ENCODE data around the gene GNB1L. TPM values are rescaled to one million over a fixed set of nuclear protein-coding genes. Genes with fewer than 3 reads are reported as not detected.

The GNB1L gene
- total RNA-seq, 1 experiment from 2014 or later: 18.0 TPM

DNA sequence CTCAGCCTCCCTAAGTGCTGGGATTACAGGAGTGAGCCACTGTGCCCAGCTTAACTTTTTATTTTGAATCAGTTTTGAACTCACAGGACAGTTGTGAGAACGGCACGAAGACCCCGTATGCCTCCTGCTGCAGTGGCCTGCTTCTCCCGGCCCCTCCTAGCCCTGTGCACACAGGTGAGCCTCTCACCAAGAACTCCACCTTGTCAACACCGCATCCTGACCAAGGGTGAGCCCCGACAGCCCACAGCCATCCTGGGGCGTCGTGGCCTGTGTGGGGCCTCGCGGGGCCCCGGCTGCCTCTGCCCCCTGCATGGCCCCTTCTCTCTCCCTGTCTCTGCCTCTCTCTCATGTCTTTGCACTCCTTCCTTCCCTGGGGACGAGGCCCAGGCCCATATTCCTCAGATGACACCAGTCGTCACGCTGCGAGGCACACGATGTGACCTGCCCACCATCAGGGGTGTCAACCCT is 38.8 kb downstream of the GNB1L start (continued):
- TF ChIP-seq, protein P1, sequence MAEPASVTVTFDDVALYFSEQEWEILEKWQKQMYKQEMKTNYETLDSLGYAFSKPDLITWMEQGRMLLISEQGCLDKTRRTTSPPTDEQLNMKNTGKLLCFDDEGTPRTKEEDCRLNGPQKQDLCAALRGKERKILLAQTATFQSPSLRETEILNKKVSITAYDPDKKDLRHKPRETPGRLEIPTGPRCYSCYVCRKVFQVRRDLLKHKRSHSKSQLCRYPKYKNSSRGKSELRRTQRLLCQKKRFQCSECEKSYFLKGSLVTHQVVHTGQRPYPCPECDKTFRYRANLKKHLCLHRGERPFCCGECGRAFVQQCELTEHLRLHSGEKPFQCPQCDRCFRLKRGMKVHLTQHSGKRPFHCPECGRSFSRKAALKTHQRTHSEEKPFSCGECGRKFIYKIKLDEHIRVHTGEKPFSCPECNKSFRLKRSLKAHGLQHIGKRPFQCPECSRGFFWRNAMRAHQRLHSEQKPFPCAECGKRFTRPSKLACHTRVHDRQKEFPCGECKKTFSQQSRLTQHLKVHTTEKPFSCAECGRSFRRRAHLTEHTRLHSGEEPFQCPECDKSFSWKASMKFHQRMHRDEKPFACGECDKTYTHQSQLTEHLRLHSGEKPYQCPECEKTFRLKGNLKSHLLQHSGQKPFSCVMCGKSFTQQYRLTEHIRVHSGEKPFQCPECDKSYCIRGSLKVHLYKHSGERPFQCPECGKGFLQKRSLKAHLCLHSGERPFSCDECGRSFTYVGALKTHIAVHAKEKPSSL (CRISPR knock-in tag; conservative IDR thresholded peaks at IDR 0.05): no peak
- TF ChIP-seq SOX15 (CRISPR knock-in tag; IDR thresholded peaks at IDR 0.05): no peak
- no peak for TF ChIP-seq TP53 (CRISPR knock-in tag; IDR thresholded peaks at IDR 0.05)
- TF ChIP-seq PRRX2 (CRISPR knock-in tag; IDR thresholded peaks at IDR 0.05): no peak
- TF ChIP-seq ZNF317 (CRISPR knock-in tag; IDR thresholded peaks at IDR 0.05; ENCODE audit: borderline replicate concordance, low read depth): no peak
- TF ChIP-seq, protein P2, sequence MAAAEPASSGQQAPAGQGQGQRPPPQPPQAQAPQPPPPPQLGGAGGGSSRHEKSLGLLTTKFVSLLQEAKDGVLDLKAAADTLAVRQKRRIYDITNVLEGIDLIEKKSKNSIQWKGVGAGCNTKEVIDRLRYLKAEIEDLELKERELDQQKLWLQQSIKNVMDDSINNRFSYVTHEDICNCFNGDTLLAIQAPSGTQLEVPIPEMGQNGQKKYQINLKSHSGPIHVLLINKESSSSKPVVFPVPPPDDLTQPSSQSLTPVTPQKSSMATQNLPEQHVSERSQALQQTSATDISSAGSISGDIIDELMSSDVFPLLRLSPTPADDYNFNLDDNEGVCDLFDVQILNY (CRISPR knock-in tag; IDR thresholded peaks at IDR 0.05): no peak

DNA sequence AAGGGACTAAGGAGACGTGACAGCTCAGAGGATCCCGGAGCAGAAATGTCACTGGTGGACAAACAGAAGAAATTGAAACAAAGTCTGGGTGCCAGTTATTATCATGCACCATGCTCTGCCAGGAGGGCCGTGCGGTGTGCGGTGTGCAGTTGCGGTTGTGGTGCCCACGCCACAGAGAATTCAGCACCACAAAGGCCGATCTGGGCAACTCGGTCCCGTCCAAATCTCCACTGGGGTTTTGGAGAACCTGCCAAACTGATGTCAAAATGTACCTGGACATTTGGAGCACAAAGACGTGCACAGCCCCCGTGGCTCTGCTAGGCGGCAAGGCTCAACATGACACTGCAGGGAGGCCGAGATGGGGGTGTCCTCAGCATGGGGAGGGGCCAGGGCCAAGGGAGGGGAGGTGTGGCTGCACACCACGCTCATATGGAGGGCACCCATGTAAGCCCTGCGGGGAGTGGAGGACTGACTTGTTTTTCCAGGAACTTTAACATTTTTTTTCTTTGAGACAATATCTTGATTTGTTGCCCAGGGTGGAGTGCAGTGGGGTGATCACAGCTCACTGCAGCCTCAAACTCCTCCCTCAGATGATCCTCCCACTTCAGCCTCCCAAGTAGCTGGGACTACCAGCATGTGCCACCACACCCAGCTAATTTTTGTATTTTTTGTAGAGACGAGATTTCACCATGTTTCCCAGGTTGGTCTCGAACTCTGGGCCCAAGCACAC is 39.4 kb downstream of the GNB1L start:
- H3K27ac Mint-ChIP-seq: no peak overlapping the region
- CTCF ChIA-PET: interaction anchor here (1.5 to 1.6 kb wide), 2 partner anchors 14 to 16 kb away, joined by 3 to 6 read pairs; no protein-coding TSS in a partner anchor

DNA sequence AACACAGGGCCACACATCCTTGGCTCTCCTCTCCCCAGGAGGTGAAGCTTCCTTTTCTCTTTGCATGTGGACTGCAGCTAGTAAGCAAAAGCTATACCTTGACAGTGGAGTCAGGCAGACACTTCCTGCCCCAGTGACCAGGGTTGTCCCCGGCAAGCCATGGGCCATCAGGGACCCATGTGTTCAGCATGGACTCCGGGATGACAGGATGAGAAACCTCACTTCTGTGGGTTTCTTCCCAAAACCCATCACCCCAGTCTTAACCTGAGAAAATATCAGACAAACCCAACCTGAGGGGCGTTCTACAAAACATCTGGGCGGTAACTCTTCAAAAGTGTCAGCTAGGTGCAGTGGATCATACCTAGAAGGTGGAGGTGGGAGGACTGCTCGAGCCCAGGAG is 40.2 kb downstream of the GNB1L start:
- Mint-ChIP-seq H3K27me3 (ENCODE audit: low read depth) (no peaks in the 10 kb centered on the region; the same call in 1 of the 2 replicates), H3K27ac (peak overlapping the region; percentile 61), H3K4me3 (no peak overlapping the region), H3K9me3 (no peaks in the 10 kb centered on the region), H3K4me1 (no peaks in the 10 kb centered on the region), H3K36me3 (no peaks in the 10 kb centered on the region)
- ATAC-seq (no peak), DNase-seq (ENCODE audit: low spot score) (no peak)
- CTCF ChIA-PET: interaction anchor here (1.2 to 1.6 kb wide), 3 partner anchors 12 to 16 kb away, joined by 3 to 6 read pairs (median 3); no protein-coding TSS in a partner anchor
- POLR2A ChIA-PET: interaction anchor here (0.7 kb wide), 1 partner anchor 84 kb away, joined by 3 read pairs; no protein-coding TSS in a partner anchor
- TF ChIP-seq ZNF671 (CRISPR knock-in tag; IDR thresholded peaks at IDR 0.05) (no peak), TEAD1 (CRISPR knock-in tag; IDR thresholded peaks at IDR 0.05) (no peak), ATF1 (CRISPR knock-in tag; IDR thresholded peaks at IDR 0.05) (no peak)
- TF ChIP-seq, protein P3, sequence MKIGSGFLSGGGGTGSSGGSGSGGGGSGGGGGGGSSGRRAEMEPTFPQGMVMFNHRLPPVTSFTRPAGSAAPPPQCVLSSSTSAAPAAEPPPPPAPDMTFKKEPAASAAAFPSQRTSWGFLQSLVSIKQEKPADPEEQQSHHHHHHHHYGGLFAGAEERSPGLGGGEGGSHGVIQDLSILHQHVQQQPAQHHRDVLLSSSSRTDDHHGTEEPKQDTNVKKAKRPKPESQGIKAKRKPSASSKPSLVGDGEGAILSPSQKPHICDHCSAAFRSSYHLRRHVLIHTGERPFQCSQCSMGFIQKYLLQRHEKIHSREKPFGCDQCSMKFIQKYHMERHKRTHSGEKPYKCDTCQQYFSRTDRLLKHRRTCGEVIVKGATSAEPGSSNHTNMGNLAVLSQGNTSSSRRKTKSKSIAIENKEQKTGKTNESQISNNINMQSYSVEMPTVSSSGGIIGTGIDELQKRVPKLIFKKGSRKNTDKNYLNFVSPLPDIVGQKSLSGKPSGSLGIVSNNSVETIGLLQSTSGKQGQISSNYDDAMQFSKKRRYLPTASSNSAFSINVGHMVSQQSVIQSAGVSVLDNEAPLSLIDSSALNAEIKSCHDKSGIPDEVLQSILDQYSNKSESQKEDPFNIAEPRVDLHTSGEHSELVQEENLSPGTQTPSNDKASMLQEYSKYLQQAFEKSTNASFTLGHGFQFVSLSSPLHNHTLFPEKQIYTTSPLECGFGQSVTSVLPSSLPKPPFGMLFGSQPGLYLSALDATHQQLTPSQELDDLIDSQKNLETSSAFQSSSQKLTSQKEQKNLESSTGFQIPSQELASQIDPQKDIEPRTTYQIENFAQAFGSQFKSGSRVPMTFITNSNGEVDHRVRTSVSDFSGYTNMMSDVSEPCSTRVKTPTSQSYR (CRISPR knock-in tag; IDR thresholded peaks at IDR 0.05): no peak
- TF ChIP-seq, protein P4, sequence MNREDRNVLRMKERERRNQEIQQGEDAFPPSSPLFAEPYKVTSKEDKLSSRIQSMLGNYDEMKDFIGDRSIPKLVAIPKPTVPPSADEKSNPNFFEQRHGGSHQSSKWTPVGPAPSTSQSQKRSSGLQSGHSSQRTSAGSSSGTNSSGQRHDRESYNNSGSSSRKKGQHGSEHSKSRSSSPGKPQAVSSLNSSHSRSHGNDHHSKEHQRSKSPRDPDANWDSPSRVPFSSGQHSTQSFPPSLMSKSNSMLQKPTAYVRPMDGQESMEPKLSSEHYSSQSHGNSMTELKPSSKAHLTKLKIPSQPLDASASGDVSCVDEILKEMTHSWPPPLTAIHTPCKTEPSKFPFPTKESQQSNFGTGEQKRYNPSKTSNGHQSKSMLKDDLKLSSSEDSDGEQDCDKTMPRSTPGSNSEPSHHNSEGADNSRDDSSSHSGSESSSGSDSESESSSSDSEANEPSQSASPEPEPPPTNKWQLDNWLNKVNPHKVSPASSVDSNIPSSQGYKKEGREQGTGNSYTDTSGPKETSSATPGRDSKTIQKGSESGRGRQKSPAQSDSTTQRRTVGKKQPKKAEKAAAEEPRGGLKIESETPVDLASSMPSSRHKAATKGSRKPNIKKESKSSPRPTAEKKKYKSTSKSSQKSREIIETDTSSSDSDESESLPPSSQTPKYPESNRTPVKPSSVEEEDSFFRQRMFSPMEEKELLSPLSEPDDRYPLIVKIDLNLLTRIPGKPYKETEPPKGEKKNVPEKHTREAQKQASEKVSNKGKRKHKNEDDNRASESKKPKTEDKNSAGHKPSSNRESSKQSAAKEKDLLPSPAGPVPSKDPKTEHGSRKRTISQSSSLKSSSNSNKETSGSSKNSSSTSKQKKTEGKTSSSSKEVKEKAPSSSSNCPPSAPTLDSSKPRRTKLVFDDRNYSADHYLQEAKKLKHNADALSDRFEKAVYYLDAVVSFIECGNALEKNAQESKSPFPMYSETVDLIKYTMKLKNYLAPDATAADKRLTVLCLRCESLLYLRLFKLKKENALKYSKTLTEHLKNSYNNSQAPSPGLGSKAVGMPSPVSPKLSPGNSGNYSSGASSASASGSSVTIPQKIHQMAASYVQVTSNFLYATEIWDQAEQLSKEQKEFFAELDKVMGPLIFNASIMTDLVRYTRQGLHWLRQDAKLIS (CRISPR knock-in tag; IDR thresholded peaks at IDR 0.05; ENCODE audit: borderline replicate concordance): no peak
- TF ChIP-seq, protein P5, sequence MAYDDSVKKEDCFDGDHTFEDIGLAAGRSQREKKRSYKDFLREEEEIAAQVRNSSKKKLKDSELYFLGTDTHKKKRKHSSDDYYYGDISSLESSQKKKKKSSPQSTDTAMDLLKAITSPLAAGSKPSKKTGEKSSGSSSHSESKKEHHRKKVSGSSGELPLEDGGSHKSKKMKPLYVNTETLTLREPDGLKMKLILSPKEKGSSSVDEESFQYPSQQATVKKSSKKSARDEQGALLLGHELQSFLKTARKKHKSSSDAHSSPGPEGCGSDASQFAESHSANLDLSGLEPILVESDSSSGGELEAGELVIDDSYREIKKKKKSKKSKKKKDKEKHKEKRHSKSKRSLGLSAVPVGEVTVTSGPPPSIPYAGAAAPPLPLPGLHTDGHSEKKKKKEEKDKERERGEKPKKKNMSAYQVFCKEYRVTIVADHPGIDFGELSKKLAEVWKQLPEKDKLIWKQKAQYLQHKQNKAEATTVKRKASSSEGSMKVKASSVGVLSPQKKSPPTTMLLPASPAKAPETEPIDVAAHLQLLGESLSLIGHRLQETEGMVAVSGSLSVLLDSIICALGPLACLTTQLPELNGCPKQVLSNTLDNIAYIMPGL (CRISPR knock-in tag; IDR thresholded peaks at IDR 0.05): no peak
- TF ChIP-seq, protein P6, sequence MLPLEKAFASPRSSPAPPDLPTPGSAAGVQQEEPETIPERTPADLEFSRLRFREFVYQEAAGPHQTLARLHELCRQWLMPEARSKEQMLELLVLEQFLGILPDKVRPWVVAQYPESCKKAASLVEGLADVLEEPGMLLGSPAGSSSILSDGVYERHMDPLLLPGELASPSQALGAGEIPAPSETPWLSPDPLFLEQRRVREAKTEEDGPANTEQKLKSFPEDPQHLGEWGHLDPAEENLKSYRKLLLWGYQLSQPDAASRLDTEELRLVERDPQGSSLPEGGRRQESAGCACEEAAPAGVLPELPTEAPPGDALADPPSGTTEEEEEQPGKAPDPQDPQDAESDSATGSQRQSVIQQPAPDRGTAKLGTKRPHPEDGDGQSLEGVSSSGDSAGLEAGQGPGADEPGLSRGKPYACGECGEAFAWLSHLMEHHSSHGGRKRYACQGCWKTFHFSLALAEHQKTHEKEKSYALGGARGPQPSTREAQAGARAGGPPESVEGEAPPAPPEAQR (CRISPR knock-in tag; IDR thresholded peaks at IDR 0.05): no peak
- TF ChIP-seq, protein P7, sequence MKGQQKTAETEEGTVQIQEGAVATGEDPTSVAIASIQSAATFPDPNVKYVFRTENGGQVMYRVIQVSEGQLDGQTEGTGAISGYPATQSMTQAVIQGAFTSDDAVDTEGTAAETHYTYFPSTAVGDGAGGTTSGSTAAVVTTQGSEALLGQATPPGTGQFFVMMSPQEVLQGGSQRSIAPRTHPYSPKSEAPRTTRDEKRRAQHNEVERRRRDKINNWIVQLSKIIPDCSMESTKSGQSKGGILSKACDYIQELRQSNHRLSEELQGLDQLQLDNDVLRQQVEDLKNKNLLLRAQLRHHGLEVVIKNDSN (CRISPR knock-in tag; IDR thresholded peaks at IDR 0.05): no peak
- TF ChIP-seq, protein P8, sequence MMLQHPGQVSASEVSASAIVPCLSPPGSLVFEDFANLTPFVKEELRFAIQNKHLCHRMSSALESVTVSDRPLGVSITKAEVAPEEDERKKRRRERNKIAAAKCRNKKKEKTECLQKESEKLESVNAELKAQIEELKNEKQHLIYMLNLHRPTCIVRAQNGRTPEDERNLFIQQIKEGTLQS (CRISPR knock-in tag; conservative IDR thresholded peaks at IDR 0.05): no peak

More for the DNA sequence above, 39.4 kb downstream of the GNB1L start:
- Mint-ChIP-seq H3K27me3 (ENCODE audit: low read depth) (no peaks in the 10 kb centered on the region; the same call in 1 of the 2 replicates), H3K9me3 (no peaks in the 10 kb centered on the region), H3K4me3 (no peak overlapping the region), H3K36me3 (no peaks in the 10 kb centered on the region), H3K4me1 (no peaks in the 10 kb centered on the region)
- DNase-seq (ENCODE audit: low spot score): no peak
- TF ChIP-seq TEAD1 (CRISPR knock-in tag; IDR thresholded peaks at IDR 0.05) (no peak), ZNF232 (CRISPR knock-in tag; IDR thresholded peaks at IDR 0.05) (no peak)
- TF ChIP-seq, protein P9, sequence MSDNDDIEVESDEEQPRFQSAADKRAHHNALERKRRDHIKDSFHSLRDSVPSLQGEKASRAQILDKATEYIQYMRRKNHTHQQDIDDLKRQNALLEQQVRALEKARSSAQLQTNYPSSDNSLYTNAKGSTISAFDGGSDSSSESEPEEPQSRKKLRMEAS (CRISPR knock-in tag; IDR thresholded peaks at IDR 0.05): no peak
- POLR2A ChIA-PET: interaction anchor here (0.7 kb wide), 1 partner anchor 85 kb away, joined by 3 read pairs; no protein-coding TSS in a partner anchor
- no peak for ATAC-seq

Data from WTC11 (cell line).